Fibroblast of pulmonary artery (primary cell): ENCODE results near the gene PLXNB2.

ENCODE experiments used
- DNase-seq: peaks from one replicate; pipeline ENCODE4 v3.0.0-alpha.2; 2010; ENCODE audit warnings: low read depth
- H3K4me3 ChIP-seq: replicated peaks from 2 replicates; pipeline ENCODE4 v1.5.1; 2011; ENCODE audit warnings: low read depth, mild to moderate bottlenecking, control low read depth, low read length, moderate library complexity
- TF ChIP-seq, protein P1 (sequence below): IDR thresholded peaks from 2 replicates; pipeline ENCODE4 v1.5.1; 2011; ENCODE audit warnings: mild to moderate bottlenecking, control low read depth, low read length, inconsistent platforms; ENCODE audit errors: missing control alignments

Gene PLXNB2

DNA sequence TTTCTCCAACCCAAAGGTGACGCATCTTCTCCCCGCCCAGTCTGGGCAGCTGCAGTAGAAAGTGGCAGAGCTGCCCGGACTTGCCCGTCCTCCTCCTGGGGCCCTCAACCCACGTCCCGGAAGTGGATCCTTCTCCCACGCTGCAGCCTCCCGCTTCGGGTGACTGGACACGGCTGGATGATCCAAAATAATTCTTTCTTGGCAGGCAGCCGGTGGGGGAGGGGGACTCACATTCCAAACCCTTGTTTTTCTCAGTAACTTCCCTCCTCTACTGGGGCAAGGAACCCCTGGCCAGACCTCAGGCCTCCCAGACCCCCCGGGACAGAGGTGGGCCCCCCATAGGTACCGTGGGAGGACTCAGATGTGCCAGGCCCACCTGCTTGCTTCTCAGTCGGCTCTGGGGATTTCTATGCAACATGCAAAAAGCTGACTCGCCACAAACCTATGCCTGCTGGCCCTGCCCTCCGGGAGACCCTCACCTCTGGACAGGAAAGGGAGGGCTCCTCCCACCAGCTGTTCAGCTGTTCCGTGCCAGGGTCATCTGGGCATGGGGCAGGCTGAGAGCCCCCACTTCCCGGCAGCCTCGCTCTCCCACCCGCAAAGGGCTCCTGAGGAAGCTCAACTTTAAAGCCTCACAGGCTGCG is 1.4 kb downstream of the PLXNB2 start:
- TF ChIP-seq, protein P1, sequence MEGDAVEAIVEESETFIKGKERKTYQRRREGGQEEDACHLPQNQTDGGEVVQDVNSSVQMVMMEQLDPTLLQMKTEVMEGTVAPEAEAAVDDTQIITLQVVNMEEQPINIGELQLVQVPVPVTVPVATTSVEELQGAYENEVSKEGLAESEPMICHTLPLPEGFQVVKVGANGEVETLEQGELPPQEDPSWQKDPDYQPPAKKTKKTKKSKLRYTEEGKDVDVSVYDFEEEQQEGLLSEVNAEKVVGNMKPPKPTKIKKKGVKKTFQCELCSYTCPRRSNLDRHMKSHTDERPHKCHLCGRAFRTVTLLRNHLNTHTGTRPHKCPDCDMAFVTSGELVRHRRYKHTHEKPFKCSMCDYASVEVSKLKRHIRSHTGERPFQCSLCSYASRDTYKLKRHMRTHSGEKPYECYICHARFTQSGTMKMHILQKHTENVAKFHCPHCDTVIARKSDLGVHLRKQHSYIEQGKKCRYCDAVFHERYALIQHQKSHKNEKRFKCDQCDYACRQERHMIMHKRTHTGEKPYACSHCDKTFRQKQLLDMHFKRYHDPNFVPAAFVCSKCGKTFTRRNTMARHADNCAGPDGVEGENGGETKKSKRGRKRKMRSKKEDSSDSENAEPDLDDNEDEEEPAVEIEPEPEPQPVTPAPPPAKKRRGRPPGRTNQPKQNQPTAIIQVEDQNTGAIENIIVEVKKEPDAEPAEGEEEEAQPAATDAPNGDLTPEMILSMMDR, result no peak
- peak; percentile 98 for DNase-seq
- peak overlapping the region; percentile 86 for H3K4me3 ChIP-seq

DNA sequence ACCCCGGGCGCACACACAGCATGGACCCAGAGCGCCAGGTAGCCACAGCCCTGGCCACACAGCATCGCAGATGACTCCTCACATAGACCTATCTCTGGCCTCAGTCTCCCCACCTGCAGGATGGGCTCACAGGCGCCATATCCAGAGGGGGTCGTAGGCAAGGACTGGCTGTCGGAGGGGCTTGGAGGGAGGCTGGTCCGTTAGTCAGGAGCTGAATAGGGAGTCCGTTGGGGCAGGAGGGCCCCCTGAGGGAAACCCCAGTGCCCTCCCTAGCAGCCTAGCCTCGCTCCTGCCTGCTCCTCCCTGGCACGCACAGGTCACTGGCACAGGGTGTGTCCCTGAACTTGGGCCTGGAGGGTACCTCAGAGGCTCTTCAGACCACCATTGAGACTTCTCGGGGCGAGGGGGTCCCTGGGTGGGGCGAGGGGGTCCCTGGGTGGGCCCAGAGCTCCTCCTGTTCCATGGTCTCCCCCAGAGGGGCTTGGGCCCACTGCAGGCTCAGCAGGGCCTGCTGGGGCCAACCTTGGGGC is 2.0 kb downstream of the PLXNB2 start:
- TF ChIP-seq, protein P1, result no peak
- no peak for DNase-seq
- H3K4me3 ChIP-seq, result peak overlapping the region; percentile 86

DNA sequence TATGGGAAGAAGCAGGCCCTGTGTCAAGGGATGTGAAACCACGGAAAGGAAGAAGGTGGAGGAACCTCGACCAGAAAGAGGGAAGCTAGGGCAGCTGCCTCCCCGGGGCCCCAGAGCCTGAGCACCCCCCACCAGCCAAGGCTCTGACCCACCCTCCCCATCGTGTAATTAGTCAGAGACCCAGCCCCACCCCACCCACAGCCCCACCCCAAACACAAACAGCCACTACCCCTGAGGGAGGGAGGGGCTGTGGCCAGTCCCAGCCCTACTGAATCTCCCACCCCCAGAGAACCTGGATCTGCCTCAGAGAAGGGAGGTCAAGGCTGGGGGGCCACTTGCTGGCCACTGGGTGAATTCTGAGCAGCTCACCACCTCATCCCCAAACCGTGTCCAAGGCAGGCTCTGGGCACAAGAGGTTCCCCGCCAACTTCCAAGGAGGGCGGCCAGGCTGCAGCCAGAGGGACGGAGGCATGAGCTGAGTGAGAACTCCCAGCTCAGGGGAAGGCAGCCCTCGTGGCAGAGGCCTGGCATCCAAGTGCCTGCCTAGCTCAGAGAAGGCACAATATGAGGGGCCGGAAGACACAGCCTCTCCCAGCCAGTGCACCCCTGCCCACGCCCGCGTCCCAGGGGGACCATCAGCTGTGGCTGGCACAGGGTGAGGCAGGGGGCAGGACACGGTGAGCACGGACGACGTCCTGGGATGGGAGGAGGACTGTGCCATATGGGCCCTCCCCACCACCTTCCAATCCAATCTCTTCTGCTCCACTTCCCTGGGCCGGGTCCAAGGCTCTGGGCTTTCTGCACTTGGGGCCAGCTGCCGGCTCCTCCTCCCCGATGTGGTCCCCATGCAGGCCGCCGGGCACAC is 2.7 kb downstream of the PLXNB2 start:
- TF ChIP-seq, protein P1, result no peak
- peak overlapping the region; percentile 86 for H3K4me3 ChIP-seq
- peak; percentile 39 for DNase-seq

GRCh38 chr22:50303848-50304527 is 3.5 kb downstream of the PLXNB2 start:
- H3K4me3 ChIP-seq, result no peak overlapping the region
- no peak for DNase-seq
- TF ChIP-seq, protein P1, result no peak

DNA sequence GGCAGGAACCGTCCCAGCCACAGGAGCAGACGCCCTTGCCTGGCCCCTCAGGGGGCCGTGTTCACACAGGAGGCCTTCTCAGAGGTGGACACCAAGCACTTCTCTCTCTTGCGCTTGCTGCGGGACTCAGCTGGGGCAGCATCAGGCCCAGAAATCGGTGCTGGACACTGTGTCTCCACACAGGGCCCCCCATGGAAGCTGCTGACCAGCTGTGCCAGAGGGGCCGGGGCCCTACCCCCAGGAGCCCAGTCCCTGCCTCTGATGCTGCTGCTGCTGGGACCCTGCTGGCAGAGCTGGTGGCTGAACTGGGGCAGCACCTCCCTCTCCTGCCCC is 4.0 kb downstream of the PLXNB2 start:
- DNase-seq, result no peak
- H3K4me3 ChIP-seq, result no peak overlapping the region
- TF ChIP-seq, protein P1, result no peak

- H3K4me3 ChIP-seq, result no peak overlapping the region
- TF ChIP-seq, protein P1, result no peak
Observed at GRCh38 chr22:50302564-50302963, 4.9 kb downstream of the PLXNB2 start.

More at GRCh38 chr22:50302564-50302963, 4.9 kb downstream of the PLXNB2 start:
- no peak for DNase-seq
